ENCODE data around the gene CHRNG.

Gene CHRNG

GRCh38 chr2:232538671-232539070 is 821 bp upstream of the CHRNG start:
- no peaks in the 10 kb centered on the region for H3F3A ChIP-seq (ENCODE audit: low read depth)

DNA sequence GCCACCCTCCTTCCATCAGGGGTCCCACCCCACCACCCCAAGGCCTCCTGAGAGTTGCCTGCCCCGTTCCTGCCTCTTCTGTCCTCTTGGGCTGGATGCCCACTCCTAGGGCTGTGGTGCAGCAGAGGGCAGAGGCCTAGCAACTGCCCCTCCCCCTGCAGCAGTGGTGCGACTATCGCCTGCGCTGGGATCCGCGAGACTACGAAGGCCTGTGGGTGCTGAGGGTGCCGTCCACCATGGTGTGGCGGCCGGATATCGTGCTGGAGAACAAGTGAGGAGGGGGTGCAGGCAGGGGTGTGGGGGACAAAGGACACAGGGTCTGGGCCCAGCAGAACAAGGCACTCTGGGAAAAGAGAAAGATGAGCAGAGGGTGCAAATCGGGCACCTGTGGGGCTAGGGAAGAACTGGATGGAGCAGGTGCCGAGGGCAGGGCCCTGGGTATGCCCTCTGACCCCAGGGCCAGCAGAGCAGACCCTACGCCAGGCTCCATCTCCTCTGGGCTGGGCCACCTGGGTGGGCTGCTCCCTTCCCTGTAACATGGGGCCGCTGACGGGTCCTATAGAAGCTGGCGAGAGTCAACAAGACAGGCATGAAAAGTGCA is 1.0 kb downstream of the CHRNG start:
- no peak overlapping the region for H3K9ac ChIP-seq (ENCODE audit: low read depth, low read length, poor library complexity, severe bottlenecking)
- no peaks in the 10 kb centered on the region for H3K9me2 ChIP-seq (replicated peaks; ENCODE audit: low read depth, low read length)
- H4K20me1 ChIP-seq (ENCODE audit: insufficient read depth, low read length, poor library complexity, severe bottlenecking): no peaks in the 10 kb centered on the region

More at GRCh38 chr2:232538671-232539070, 821 bp upstream of the CHRNG start:
- Histone ChIP-seq H3K4me1 (ENCODE audit: insufficient read depth, low read length, poor library complexity, severe bottlenecking) (no peaks in the 10 kb centered on the region), H3K9ac (ENCODE audit: low read depth, low read length, poor library complexity, severe bottlenecking) (no peak overlapping the region), H2AFZ (ENCODE audit: low read length) (no peak overlapping the region), H4K20me1 (ENCODE audit: insufficient read depth, low read length, poor library complexity, severe bottlenecking) (no peaks in the 10 kb centered on the region), H3K9me2 (replicated peaks; ENCODE audit: low read depth, low read length) (no peaks in the 10 kb centered on the region), H3K9me3 (ENCODE audit: insufficient read depth, low read depth, low read length) (no peaks in the 10 kb centered on the region), H3K27me3 (ENCODE audit: insufficient read depth, low read length, poor library complexity, severe bottlenecking) (no peaks in the 10 kb centered on the region), H3K36me3 (ENCODE audit: insufficient read depth, low read length) (no peaks in the 10 kb centered on the region), H3K4me2 (ENCODE audit: low read depth, low read length, poor library complexity, severe bottlenecking) (no peak overlapping the region), H3K4me3 (ENCODE audit: low read length, poor library complexity, severe bottlenecking) (no peak overlapping the region), H3K79me2 (ENCODE audit: insufficient read depth, low read length) (no peaks in the 10 kb centered on the region)
- TF ChIP-seq EZH2phosphoT487 (IDR thresholded peaks at IDR 0.05; ENCODE audit: borderline replicate concordance) (no peak), CTCF (conservative IDR thresholded peaks at IDR 0.05; ENCODE audit: low read length) (no peak)

GRCh38 chr2:232541195-232541960 is 1.9 kb downstream of the CHRNG start:
- Histone ChIP-seq H3F3A (ENCODE audit: low read depth) (no peaks in the 10 kb centered on the region), H3K27me3 (ENCODE audit: insufficient read depth, low read length, poor library complexity, severe bottlenecking) (no peaks in the 10 kb centered on the region), H4K20me1 (ENCODE audit: insufficient read depth, low read length, poor library complexity, severe bottlenecking) (no peaks in the 10 kb centered on the region), H3K36me3 (ENCODE audit: insufficient read depth, low read length) (no peaks in the 10 kb centered on the region), H2AFZ (ENCODE audit: low read length) (no peak overlapping the region), H3K4me2 (ENCODE audit: low read depth, low read length, poor library complexity, severe bottlenecking) (no peak overlapping the region), H3K4me1 (ENCODE audit: insufficient read depth, low read length, poor library complexity, severe bottlenecking) (no peaks in the 10 kb centered on the region), H3K9me2 (replicated peaks; ENCODE audit: low read depth, low read length) (no peaks in the 10 kb centered on the region), H3K9me3 (ENCODE audit: insufficient read depth, low read depth, low read length) (no peaks in the 10 kb centered on the region), H3K79me2 (ENCODE audit: insufficient read depth, low read length) (no peaks in the 10 kb centered on the region), H3K9ac (ENCODE audit: low read depth, low read length, poor library complexity, severe bottlenecking) (no peak overlapping the region), H3K4me3 (ENCODE audit: low read length, poor library complexity, severe bottlenecking) (no peak overlapping the region)
- TF ChIP-seq CTCF (conservative IDR thresholded peaks at IDR 0.05; ENCODE audit: low read length) (no peak), EZH2phosphoT487 (IDR thresholded peaks at IDR 0.05; ENCODE audit: borderline replicate concordance) (no peak)

More for the DNA sequence above, 1.0 kb downstream of the CHRNG start:
- Histone ChIP-seq H3F3A (ENCODE audit: low read depth) (no peaks in the 10 kb centered on the region), H3K4me1 (ENCODE audit: insufficient read depth, low read length, poor library complexity, severe bottlenecking) (no peaks in the 10 kb centered on the region), H3K4me3 (ENCODE audit: low read length, poor library complexity, severe bottlenecking) (no peak overlapping the region), H3K36me3 (ENCODE audit: insufficient read depth, low read length) (no peaks in the 10 kb centered on the region), H2AFZ (ENCODE audit: low read length) (no peak overlapping the region), H3K79me2 (ENCODE audit: insufficient read depth, low read length) (no peaks in the 10 kb centered on the region), H3K27me3 (ENCODE audit: insufficient read depth, low read length, poor library complexity, severe bottlenecking) (no peaks in the 10 kb centered on the region), H3K4me2 (ENCODE audit: low read depth, low read length, poor library complexity, severe bottlenecking) (no peak overlapping the region), H3K9me3 (ENCODE audit: insufficient read depth, low read depth, low read length) (no peaks in the 10 kb centered on the region)
- no peak for TF ChIP-seq EZH2phosphoT487 (IDR thresholded peaks at IDR 0.05; ENCODE audit: borderline replicate concordance)
- TF ChIP-seq CTCF (conservative IDR thresholded peaks at IDR 0.05; ENCODE audit: low read length): no peak

All from Loucy (cell line).